ENCODE results near the gene SLC2A4RG.

DNA sequence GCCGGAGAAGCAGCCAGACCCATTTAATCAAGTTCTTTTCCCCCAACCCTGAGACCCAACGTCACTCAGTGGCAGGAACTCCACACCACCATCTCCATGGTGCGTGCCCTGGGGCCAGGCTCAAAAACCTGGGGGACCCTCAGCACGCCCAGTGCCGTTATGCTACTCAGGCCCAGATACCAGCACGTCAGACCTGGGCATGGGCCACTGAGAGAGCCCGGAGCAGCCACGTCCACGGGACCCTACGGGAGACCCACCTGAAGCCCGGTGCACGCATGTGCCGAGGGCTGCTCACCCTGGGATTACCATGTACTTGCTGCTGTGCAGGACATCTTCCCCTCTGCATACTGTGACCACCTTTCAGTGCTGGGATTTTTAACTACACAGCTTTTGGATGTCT lies 13.8 kb downstream of the SLC2A4RG start:
- TF ChIP-seq, protein P1, sequence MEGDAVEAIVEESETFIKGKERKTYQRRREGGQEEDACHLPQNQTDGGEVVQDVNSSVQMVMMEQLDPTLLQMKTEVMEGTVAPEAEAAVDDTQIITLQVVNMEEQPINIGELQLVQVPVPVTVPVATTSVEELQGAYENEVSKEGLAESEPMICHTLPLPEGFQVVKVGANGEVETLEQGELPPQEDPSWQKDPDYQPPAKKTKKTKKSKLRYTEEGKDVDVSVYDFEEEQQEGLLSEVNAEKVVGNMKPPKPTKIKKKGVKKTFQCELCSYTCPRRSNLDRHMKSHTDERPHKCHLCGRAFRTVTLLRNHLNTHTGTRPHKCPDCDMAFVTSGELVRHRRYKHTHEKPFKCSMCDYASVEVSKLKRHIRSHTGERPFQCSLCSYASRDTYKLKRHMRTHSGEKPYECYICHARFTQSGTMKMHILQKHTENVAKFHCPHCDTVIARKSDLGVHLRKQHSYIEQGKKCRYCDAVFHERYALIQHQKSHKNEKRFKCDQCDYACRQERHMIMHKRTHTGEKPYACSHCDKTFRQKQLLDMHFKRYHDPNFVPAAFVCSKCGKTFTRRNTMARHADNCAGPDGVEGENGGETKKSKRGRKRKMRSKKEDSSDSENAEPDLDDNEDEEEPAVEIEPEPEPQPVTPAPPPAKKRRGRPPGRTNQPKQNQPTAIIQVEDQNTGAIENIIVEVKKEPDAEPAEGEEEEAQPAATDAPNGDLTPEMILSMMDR (conservative IDR thresholded peaks at IDR 0.05 in 1 of 2, IDR thresholded peaks at IDR 0.05 in 1 of 2; ENCODE audit: extremely low read depth in 1 of 2, insufficient read depth in 1 of 2, low read depth in 1 of 2, low read length in 2 of 2), result no peak
- TF ChIP-seq EZH2 (IDR thresholded peaks at IDR 0.05; ENCODE audit: borderline replicate concordance, low read length), result no peak
